Ectodermal cell (in vitro differentiated cells): Measurements from ENCODE around the gene CCR3.
"Not testable (repeated sequence)": the region's sequence is repeated elsewhere in the genome, so short reads cannot be mapped to it uniquely, and the experiment has no call there.

Experiments used
- H3K27ac ChIP-seq: 2 replicates; pipeline ENCODE4 v1.7.0; 2013; ENCODE audit warnings: mild to moderate bottlenecking, low read depth, low read length; ENCODE audit not compliant: insufficient read depth, poor library complexity, severe bottlenecking
- H3K27me3 ChIP-seq: 2 replicates; pipeline ENCODE4 v1.7.0; 2013; ENCODE audit warnings: mild to moderate bottlenecking, low read length; ENCODE audit not compliant: insufficient read depth, control insufficient read depth, poor library complexity, severe bottlenecking
- H3K36me3 ChIP-seq: one replicate; pipeline ENCODE4 v1.7.0; 2013; ENCODE audit warnings: low read length; ENCODE audit not compliant: control insufficient read depth, insufficient read depth
- H3K4me1 ChIP-seq: one replicate; pipeline ENCODE4 v1.7.0; 2013; ENCODE audit warnings: low read length; ENCODE audit not compliant: control insufficient read depth, insufficient read depth
- H3K4me3 ChIP-seq: 2 replicates; pipeline ENCODE4 v1.7.0; 2013; ENCODE audit warnings: low read depth, low read length, control low read depth; ENCODE audit not compliant: insufficient read depth
- H3K9me3 ChIP-seq: 2 replicates; pipeline ENCODE4 v1.7.0; 2013; ENCODE audit warnings: mild to moderate bottlenecking, low read length, moderate library complexity; ENCODE audit not compliant: control insufficient read depth
- WGBS, 2 experiments: methylation state at CpG; one replicate each; pipeline ENCODE4 v1.1.7; 2013; ENCODE audit warnings: missing lambda C conversion rate in 2 of 2; 5-methylcytosine and 5-hydroxymethylcytosine counted together

The CCR3 gene

DNA sequence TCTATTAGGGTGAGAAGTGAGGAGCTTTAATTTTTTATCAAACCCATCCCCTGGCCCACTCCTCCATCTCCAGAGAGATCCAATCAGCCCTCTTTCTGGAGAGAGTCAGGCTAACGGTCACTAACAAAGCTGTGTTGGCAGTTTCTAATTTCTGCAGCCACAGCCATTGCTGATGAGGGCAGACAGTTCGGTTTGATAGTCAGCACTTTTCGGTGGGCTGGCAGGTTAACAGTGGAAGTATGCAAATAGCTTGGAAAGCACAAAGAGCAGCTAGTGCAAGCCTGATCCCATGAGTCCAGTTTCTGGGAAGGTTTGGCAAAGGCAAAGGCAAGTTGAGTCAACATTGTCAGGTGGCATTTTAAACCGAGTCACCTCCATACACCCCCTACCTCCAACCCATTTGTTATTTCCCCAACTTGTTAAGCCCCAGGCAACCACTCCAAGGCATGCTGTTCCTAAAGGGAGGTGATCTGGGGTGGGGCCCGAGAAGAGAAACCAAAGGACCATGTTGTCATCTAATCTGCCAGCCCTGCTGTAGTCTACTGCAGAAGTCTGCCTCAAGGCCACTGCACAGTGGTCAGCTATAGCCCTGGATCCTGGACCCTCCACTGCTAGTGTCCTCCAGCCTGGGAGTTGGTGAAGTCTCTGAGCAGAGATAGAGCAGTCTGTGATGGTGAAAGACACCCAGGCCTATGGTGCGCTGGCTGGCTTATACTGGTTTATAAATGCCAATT is 35.8 kb upstream of the CCR3 start:
- 88 to 89% methylated on average over 6 of the region's 6 CpGs for WGBS, 2 experiments
- no peaks in the 10 kb centered on the region for H3K27me3 ChIP-seq
- no peak overlapping the region for H3K4me3 ChIP-seq
- no peaks in the 10 kb centered on the region for H3K4me1 ChIP-seq
- no peaks in the 10 kb centered on the region for H3K36me3 ChIP-seq
- no peaks in the 10 kb centered on the region for H3K9me3 ChIP-seq
- H3K27ac ChIP-seq = no peak overlapping the region

DNA sequence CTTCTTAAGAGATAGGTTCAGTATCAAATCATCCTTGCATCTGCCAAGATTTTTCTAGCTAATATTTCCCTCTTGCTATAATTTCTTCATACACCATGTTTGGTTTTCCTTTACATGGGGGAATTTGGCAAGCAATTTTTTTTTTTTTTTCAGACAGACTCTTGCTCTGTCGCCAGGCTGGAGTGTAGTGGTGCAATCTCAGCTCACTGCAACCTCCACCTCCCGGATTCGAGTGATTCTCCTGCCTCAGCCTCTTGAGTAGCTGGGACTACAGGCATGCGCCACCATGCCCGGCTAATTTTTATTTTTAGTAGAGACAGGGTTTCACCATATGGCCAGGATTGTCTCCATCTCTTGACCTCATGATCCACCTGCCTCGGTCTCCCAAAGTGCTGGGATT is 34.7 kb upstream of the CCR3 start:
- H3K27me3 ChIP-seq, H3K27ac ChIP-seq, H3K4me3 ChIP-seq, H3K9me3 ChIP-seq, H3K36me3 ChIP-seq, H3K4me1 ChIP-seq: not testable (repeated sequence)
- 89 to 96% methylated on average over 6 of the region's 6 CpGs for WGBS, 2 experiments

DNA sequence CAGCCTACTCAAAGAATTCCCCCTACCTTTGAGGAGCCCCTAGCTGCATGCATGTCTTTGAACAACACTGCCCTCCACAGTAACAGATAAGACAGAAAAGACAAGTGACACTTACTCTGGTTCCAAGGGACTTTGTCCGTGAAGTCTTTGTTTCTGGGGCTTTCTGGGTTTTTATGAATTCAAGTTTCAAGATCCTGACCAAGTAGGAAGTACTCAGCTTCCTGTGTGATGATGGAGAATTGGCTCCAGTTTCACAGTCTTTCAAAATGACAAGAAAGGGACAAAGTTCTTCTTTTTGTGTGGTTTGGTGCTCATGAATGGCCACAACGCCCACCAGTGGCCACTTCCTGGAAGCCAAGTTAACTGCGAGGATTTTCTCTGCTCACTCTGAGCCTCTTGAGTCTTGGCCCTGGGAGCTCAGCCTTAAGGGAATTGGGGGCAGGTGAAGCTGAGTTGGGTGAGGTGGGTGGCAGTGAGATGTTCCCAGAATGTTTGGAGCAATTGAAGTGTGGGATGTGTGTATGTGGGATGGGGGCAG is 34.0 kb upstream of the CCR3 start, which contains the start of gene CCR1:
CCR1 (minus strand) TSS at position 147 of the 538 bp plus-strand sequence. CDS start 4,000 bp downstream, outside the sequence.
- H3K27ac ChIP-seq = no peak within 1 kb of the TSS
- no peak within 1 kb of the TSS for H3K4me3 ChIP-seq
- 42 to 45% methylated on average over 3 of the region's 3 CpGs for WGBS, 2 experiments
- no peaks in the 10 kb centered on the region for H3K4me1 ChIP-seq
- no peaks in the 10 kb centered on the region for H3K36me3 ChIP-seq
- H3K9me3 ChIP-seq = no peaks in the 10 kb centered on the region
- H3K27me3 ChIP-seq = no peaks in the 10 kb centered on the region

DNA sequence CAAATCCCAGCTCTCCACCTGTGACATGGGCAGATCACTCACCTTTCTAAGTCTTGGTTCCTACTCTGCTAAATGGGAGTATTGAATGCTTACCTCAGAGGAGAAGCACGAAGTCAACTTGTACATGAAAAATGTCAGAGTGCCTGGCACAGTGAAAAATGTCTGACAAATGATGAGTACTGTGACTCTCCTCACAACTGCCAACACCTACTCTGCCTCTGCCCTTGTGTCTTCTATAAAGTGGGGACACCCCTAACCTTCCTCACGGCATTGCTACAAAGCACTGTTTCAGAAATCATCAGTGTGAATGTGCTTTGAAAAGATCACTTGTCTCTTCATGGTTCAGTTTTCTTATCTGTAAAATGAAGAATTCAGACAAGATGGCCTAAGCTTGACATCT is 33.2 kb upstream of the CCR3 start:
- no peak overlapping the region for H3K27ac ChIP-seq
- no peaks in the 10 kb centered on the region for H3K36me3 ChIP-seq
- H3K4me3 ChIP-seq = no peak overlapping the region
- no peaks in the 10 kb centered on the region for H3K27me3 ChIP-seq
- no peaks in the 10 kb centered on the region for H3K9me3 ChIP-seq
- no peaks in the 10 kb centered on the region for H3K4me1 ChIP-seq
- 57 to 67% methylated on average over 2 of the region's 2 CpGs for WGBS, 2 experiments

DNA sequence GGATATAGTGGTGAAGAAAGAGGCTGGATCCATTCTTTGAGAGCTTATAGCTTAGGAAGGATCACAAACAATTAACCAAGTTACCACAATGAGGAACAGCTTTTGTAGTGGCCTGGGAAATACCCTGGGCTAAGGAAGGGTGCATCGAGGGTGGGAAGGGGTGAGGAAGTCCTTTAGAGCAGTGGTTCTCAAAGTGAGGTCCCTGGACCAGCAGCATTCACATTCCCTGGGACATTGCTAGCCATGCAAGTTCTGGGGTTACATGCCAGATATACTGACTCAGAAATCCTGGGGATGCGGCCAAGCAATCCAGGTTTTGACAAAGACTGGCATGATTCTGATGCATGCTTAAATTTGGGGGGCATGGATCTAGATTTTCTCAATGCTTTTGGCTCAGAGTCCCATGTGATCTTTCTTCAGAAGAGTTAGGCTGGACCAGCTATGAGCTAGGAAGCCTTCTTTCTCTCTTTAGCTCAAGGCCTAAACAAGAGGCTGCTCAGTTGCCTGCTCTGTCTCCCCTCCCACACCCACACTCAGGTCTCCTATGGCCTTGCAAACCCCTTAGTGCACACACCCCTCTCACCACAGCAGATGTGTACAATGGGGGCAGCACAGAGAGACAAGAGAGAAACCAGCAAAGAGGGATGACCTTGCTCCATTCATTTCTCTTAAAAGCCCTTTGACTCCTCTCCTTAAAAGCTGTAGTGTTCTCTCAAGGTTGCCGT is 32.4 kb upstream of the CCR3 start:
- 89 to 94% methylated on average over 3 of the region's 3 CpGs for WGBS, 2 experiments
- no peak overlapping the region for H3K27ac ChIP-seq
- H3K4me3 ChIP-seq = no peak overlapping the region
- H3K27me3 ChIP-seq = no peaks in the 10 kb centered on the region
- no peaks in the 10 kb centered on the region for H3K9me3 ChIP-seq
- H3K4me1 ChIP-seq = no peaks in the 10 kb centered on the region
- no peaks in the 10 kb centered on the region for H3K36me3 ChIP-seq

DNA sequence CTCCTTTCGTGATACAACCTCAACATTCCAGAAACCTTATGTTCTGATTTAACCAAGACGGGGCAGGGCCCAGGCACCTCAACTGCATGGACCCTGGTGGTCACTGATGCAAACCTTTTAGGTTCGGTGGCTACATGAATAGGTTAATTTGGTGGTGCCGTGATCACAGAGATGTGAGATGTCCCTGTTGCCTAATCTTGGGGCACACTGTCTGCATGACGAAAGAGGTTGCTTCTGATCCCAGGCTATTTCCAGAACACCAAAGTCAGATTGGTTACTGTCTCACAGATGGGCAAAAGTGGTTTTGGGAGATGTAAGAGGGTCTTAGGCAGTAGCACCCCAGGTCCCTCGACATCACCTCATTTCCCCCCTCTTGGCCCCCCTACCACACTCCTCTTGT is 30.2 kb upstream of the CCR3 start:
- 90 to 93% methylated on average over 6 of the region's 6 CpGs for WGBS, 2 experiments
- Histone ChIP-seq H3K36me3 (no peaks in the 10 kb centered on the region), H3K4me1 (no peaks in the 10 kb centered on the region), H3K9me3 (no peaks in the 10 kb centered on the region), H3K27me3 (no peaks in the 10 kb centered on the region), H3K27ac (no peak overlapping the region), H3K4me3 (no peak overlapping the region)

DNA sequence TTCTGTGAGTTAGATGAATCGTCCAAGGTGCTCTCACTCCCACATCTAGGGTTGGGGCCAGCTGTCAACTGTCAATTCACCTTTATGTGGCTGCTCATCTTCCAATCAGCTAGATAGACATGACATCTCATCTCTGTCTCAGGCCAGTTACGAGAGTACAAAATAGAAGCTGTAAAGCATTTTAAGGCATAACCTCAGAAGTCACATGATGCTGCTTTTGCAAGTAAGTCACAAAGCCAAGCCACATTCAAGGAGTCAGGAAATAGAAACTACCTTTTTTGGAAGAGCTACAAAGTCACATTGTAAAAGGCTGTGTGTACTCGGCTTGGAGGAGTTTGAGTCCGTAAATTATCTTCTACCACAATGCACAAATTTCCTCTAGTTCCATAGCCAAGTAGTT is 29.1 kb upstream of the CCR3 start:
- no peaks in the 10 kb centered on the region for H3K27me3 ChIP-seq

DNA sequence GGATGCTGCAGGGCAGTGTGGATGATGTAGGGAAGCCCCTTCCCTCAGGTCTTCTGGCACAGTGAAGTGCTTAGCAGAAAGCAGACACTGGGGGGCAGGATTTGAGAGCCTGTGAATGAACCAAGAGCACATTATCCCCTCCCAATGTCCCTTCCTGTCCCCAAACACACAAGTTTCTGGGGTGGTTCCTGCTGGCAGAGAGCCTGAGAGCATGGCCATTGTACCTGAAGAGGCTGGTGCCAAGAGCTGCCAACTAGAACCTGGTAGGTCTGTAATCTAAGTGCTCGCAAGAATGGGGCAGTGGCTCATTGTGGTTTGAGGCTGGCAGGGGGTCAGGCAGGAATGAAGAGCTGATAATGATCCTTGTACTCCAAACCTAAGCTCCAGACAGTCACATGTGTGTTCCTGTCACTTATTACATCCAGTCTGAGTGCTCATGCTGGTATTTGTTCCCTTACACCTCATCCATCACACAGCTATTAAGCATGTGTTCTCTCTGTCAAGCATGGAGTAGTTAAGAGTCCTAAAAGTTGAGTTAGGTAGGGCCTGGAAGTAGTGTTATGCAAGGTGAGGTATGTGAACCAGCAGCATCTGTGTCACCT is 27.4 kb upstream of the CCR3 start:
- no peaks in the 10 kb centered on the region for H3K36me3 ChIP-seq
- H3K4me3 ChIP-seq = no peak overlapping the region
- no peak overlapping the region for H3K27ac ChIP-seq
- H3K27me3 ChIP-seq = no peaks in the 10 kb centered on the region
- H3K4me1 ChIP-seq = no peaks in the 10 kb centered on the region
- 71 to 95% methylated on average over 1 of the region's 1 CpG for WGBS, 2 experiments
- H3K9me3 ChIP-seq = no peaks in the 10 kb centered on the region

More for the DNA sequence above, 29.1 kb upstream of the CCR3 start:
- Histone ChIP-seq H3K27ac (no peak overlapping the region), H3K4me1 (no peaks in the 10 kb centered on the region), H3K4me3 (no peak overlapping the region), H3K36me3 (no peaks in the 10 kb centered on the region), H3K9me3 (no peaks in the 10 kb centered on the region)
- 92 to 93% methylated on average over 4 of the region's 4 CpGs for WGBS, 2 experiments

DNA sequence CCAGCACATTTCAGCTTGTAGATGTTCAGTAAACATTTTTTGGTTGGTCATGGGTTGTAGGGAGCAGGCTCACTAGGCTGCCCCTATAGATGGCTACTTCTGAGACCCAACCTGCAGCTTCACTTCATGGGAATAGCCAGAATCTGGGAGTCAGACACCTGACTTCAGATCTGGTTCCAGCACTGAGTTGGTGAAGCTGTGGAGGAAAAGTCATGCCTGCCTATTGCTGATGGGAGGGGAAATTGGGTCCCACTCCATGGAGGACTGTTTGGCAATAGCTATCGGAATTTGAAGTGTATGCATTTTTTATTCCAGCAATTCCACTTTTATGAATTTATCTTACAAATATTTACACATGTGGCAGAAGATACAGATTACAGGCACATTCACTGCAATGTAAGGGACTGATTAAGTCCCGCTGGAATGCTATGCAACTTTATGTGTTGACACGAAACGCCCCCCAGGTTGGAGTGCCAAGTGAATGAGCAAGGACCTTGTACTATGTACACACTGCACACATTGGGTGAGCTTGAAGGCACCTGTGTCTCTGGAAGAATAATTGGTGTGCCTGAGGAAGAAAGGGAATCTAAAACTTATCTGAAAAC is 26.3 kb upstream of the CCR3 start:
- WGBS, 2 experiments = 93 to 94% methylated on average over 3 to 4 of the region's 4 CpGs

More for the DNA sequence above, 26.3 kb upstream of the CCR3 start:
- Histone ChIP-seq H3K27ac (no peak overlapping the region), H3K4me3 (no peak overlapping the region), H3K9me3 (no peaks in the 10 kb centered on the region), H3K27me3 (no peaks in the 10 kb centered on the region), H3K36me3 (no peaks in the 10 kb centered on the region), H3K4me1 (no peaks in the 10 kb centered on the region)
